Right cardiac atrium (tissue), 5 donors: Measurements from ENCODE around the gene TOMM40L. TPM values are rescaled to one million over a fixed set of nuclear protein-coding genes. Genes with fewer than 3 reads are reported as not detected.

ENCODE experiments used
- ATAC-seq, 2 donors: fragments of 200-7000 bp; cut with Tn5 transposase; one replicate each; pipeline versions ENCODE4 v1.8.0 to v1.9.1; 2020; ENCODE audit warnings: moderate library complexity in 2 of 2, mild to moderate bottlenecking in 1 of 2
- DNase-seq, 3 donors: peaks; one replicate each; pipeline ENCODE4 v3.0.0-alpha.2; 2020
- H3K27ac ChIP-seq: one replicate; pipeline ENCODE4 v1.5.1; 2013; ENCODE audit warnings: mild to moderate bottlenecking, low read length, control low read depth, moderate library complexity
- H3K27me3 ChIP-seq: one replicate; pipeline ENCODE4 v1.6.1; 2013; ENCODE audit not compliant: control insufficient read depth, insufficient read depth
- H3K4me1 ChIP-seq: one replicate; pipeline ENCODE4 v1.6.1; 2013; ENCODE audit warnings: low read length; ENCODE audit not compliant: control insufficient read depth, insufficient read depth
- H3K4me3 ChIP-seq: one replicate; pipeline ENCODE4 v1.5.1; 2013; ENCODE audit warnings: low read length, control low read depth
- H3K9me3 ChIP-seq: one replicate; pipeline ENCODE4 v1.6.1; 2013; ENCODE audit warnings: low read length; ENCODE audit not compliant: control insufficient read depth
- WGBS: extraction: QIAGEN DNeasy Blood & Tissue Kit; methylation state at CpG from one replicate; pipeline ENCODE4 v1.1.7; 2013; 5-methylcytosine and 5-hydroxymethylcytosine counted together
- intact Hi-C, 4 donors: fragments of 100-400 bp; cut with DNase I; formaldehyde crosslinking; loops; one replicate each; pipeline versions ENCODE4 v1.11.0 to v1.14.0; 2022 to 2023
- polyA plus RNA-seq: library from polyadenylated mRNA; stranded (reverse); fragments of 200-250 nt; gene quantifications from one replicate; pipeline ENCODE4 v1.2.3, GENCODE V29; 2013
- total RNA-seq, 4 donors: library from RNA; stranded (reverse); fragmentation: NEBNext Ultra II Directional; extraction: Animal tissue kit (Norgen Biotek cat#: 25700); gene quantifications; one replicate each; pipeline ENCODE4 v1.2.1, GENCODE V29; 2021
- donor health status: healthy with polysubstance abuse.
- donor health status: DM: no; HTN: yes; CAD: no.
- donor health status: DM: no; HTN: no; CAD: no.
- donor health status: DM: no; HTN: yes; CAD: no; lungs with severe emphysema.
- donor health status: DM: yes; HTN: yes; CAD: no.

TOMM40L gene
- total and polyA plus RNA-seq, 5 donors, result 27.7 to 42.9 (median 31.9) TPM

DNA sequence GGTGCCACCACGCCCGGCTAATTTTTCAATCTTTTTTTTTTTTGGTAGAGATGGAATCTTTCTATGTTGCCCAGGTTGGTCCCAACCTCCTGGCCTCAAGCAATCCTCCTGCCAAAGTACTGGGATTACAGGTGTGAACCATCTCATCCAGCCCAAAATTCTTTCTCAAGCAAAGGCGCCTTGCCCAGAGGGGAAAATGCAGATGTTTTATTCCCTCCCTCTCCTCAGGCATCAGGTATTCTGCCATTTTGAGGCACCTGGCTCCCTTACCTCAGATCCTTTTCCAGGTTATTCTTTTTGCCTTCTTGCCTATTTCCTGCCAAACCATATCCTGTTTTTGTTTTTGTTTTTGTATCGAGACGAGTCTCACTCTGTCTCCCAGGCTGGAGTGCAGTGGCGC lies 37.5 kb upstream of the TOMM40L start:
- Histone ChIP-seq H3K4me3 (no peak overlapping the region), H3K9me3 (no peaks in the 10 kb centered on the region), H3K27me3 (no peaks in the 10 kb centered on the region), H3K27ac (no peak overlapping the region), H3K4me1 (peaks cover 3% of the 10 kb centered on the region)
- WGBS, result 80% methylated on average over 6 of the region's 6 CpGs
- intact Hi-C loops, result no loop called here
- ATAC-seq, result no peak
- no peak for DNase-seq

GRCh38 chr1:161189036-161189435 lies 36.8 kb upstream of the TOMM40L start:
- Histone ChIP-seq H3K4me3 (no peak overlapping the region), H3K4me1 (peaks cover 3% of the 10 kb centered on the region), H3K27ac (no peak overlapping the region), H3K27me3 (no peaks in the 10 kb centered on the region), H3K9me3 (no peaks in the 10 kb centered on the region)
- 91% methylated on average over 5 of the region's 5 CpGs for WGBS
- peak in 1 of 3 donors; percentile 17 for DNase-seq
- ATAC-seq, result no peak
- intact Hi-C loops, result no loop called here

- Histone ChIP-seq H3K9me3 (no peaks in the 10 kb centered on the region), H3K27ac (no peak overlapping the region), H3K27me3 (no peaks in the 10 kb centered on the region), H3K4me1 (peaks cover 3% of the 10 kb centered on the region), H3K4me3 (no peak overlapping the region)
- intact Hi-C loops, result loop anchor here in 1 of 4 donors (10.0 kb wide), 1 partner anchor 194 kb away; no protein-coding TSS in a partner anchor
- ATAC-seq (peak in 1 of 2 donors; percentile 2), DNase-seq (peak in 2 of 3 donors; percentile 49 to 51)
- 67% methylated on average over 22 of the region's 22 CpGs for WGBS
These were observed 34.8 kb upstream of the TOMM40L start for GRCh38 chr1:161190962-161191521.

DNA sequence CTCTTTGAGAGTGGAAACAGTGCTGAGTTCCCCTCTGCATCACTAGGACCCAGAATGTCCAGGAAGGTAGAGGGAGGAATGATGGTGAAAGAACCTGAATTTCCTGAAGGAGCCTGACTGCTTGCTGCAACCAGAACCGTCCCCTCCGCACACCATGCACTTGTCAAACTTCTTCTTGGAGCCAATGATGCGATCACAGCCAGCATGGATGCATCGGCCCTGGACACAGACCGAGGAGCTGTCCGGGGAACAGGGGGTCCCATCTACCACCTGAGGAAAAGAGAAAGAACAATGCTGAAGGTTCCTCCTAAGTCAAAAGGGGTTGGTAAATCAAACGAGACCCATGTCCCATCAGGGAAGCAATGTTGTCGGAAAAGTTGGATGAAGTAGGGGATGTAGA lies 33.9 kb upstream of the TOMM40L start:
- Histone ChIP-seq H3K4me3 (no peak overlapping the region), H3K4me1 (peaks cover under 1% of the 10 kb centered on the region), H3K9me3 (no peaks in the 10 kb centered on the region), H3K27me3 (no peaks in the 10 kb centered on the region), H3K27ac (no peak overlapping the region)
- no peak for ATAC-seq
- intact Hi-C loops, result loop anchor here in 1 of 4 donors (10.0 kb wide), 1 partner anchor 193 kb away; no protein-coding TSS in a partner anchor
- DNase-seq, result peak in 1 of 3 donors; percentile 52
- 78% methylated on average over 8 of the region's 8 CpGs for WGBS

- DNase-seq, result peak in 2 of 3 donors; percentile 71 to 76
- Histone ChIP-seq H3K27me3 (no peaks in the 10 kb centered on the region), H3K27ac (no peak overlapping the region), H3K4me3 (no peak overlapping the region), H3K4me1 (no peaks in the 10 kb centered on the region), H3K9me3 (no peaks in the 10 kb centered on the region)
- intact Hi-C loops, result loop anchor here in 1 of 4 donors (10.0 kb wide), 1 partner anchor 192 kb away; no protein-coding TSS in a partner anchor
- ATAC-seq, result peak; percentile 12 to 49
- 46% methylated on average over 15 of the region's 15 CpGs for WGBS
These were observed 33.1 kb upstream of the TOMM40L start for GRCh38 chr1:161192476-161193465.

- Histone ChIP-seq H3K27ac (no peak overlapping the region), H3K4me3 (no peak overlapping the region), H3K4me1 (peaks cover under 1% of the 10 kb centered on the region), H3K27me3 (no peaks in the 10 kb centered on the region), H3K9me3 (no peaks in the 10 kb centered on the region)
- intact Hi-C loops, result loop anchor here in 1 of 4 donors (10.0 kb wide), 1 partner anchor 191 kb away; no protein-coding TSS in a partner anchor
- DNase-seq (peak; percentile 61 to 74 (median 69)), ATAC-seq (no peak)
- WGBS, result 69% methylated on average over 21 of the region's 21 CpGs
These were observed 32.2 kb upstream of the TOMM40L start for GRCh38 chr1:161193561-161194235.

DNA sequence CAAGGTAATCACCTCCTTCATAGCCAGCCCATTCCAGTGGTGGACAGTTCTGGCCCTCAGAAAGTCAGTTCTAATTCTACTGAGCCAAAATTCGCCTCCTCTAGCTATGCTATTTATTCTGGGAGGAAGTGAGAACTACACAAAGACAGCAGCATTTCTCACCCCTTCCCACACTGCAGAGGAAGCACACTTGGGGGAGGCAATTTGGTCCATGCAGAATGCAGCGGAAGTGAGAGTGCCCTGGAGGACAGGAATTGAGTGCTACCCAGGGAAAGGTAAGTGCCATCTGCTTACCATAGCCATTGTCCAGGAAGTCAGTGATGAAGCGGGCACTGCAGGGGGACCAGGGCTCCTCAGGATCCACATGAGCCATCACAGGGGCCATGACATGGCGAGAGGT lies 30.7 kb upstream of the TOMM40L start:
- ATAC-seq, result no peak
- 71% methylated on average over 4 of the region's 4 CpGs for WGBS
- Histone ChIP-seq H3K4me3 (no peak overlapping the region), H3K27ac (no peak overlapping the region), H3K4me1 (peaks cover 8% of the 10 kb centered on the region), H3K9me3 (no peaks in the 10 kb centered on the region), H3K27me3 (no peaks in the 10 kb centered on the region)
- DNase-seq, result peak in 1 of 3 donors; percentile 21
- intact Hi-C loops, result loop anchor here in 1 of 4 donors (10.0 kb wide), 1 partner anchor 190 kb away; no protein-coding TSS in a partner anchor

GRCh38 chr1:161196111-161196510 lies 29.7 kb upstream of the TOMM40L start:
- WGBS, result 83% methylated on average over 7 of the region's 7 CpGs
- no peaks in the 10 kb centered on the region for H3K9me3 ChIP-seq
- intact Hi-C loops, result loop anchor here in 1 of 4 donors (10.0 kb wide), 1 partner anchor 189 kb away; no protein-coding TSS in a partner anchor
- peak in 2 of 3 donors; percentile 9 to 12 for DNase-seq
- no peak for ATAC-seq
- no peak overlapping the region for H3K27ac ChIP-seq
- H3K4me1 ChIP-seq, result peaks cover 16% of the 10 kb centered on the region
- H3K27me3 ChIP-seq, result no peaks in the 10 kb centered on the region
- peak overlapping the region; percentile 39 for H3K4me3 ChIP-seq

DNA sequence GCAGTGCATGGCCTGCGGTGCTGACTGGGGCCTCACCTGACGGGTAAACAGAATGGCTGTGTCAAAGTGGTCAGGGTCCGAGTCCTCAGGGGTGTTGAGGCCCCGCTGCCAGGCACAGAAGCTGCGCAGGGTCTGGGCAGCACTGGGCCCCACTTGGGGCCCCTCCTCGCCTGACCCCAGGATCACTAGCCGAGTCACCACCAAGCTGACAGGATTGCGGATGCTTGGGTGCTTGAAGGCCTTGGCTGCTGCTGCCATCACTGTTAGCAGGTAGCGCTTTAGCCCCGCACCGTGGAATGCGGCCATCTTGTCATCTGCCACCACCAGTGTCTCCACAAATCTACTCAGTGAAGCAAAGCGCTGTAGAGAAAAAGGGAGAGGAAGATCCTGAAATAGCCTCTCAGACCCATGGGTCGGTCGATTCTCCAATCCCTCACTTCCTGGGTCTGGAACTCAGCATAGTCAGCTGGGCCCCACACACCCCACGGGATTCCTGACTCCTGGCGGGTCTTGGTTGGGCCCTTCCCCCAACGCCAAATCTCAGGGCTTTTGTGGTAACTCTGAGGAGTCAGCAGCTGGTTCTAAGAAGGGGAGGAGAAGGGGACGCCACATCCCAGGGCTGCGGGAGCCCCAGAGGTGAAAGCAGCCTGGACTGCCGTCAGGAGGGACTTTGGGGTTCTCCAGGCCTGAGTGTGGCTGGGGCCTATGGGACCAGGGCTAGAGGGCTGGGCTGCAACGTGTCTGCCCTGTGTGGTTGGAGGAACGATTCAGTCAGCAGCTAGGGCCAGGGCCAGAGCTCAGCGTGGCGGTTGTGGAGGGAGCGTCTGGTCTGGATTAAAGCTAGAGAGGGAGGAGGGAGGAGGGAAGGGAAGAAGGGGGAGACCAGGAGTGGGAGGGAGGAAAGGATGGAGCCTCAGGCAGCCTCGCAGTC lies 29.1 kb upstream of the TOMM40L start:
- Histone ChIP-seq H3K27ac (peak overlapping the region; percentile 99), H3K4me3 (peak overlapping the region; percentile 39), H3K9me3 (no peaks in the 10 kb centered on the region), H3K27me3 (no peaks in the 10 kb centered on the region), H3K4me1 (peaks cover 19% of the 10 kb centered on the region)
- DNase-seq (peak; percentile 51 to 84 (median 82)), ATAC-seq (peak in 1 of 2 donors; percentile 3)
- 59% methylated on average over 27 of the region's 27 CpGs for WGBS
- intact Hi-C loops, result loop anchor here in 1 of 4 donors (10.0 kb wide), 1 partner anchor 188 kb away; no protein-coding TSS in a partner anchor
